GM20431 (cell line): Measurements from ENCODE around the gene PLCB1.

ENCODE experiments used
- in situ Hi-C: fragments of 300-500 bp; cut with MseI, MboI; formaldehyde crosslinking; loops from one replicate; pipeline ENCODE4 v1.15.0; 2020; ENCODE audit warnings: low sequenced_read_pairs; ENCODE audit not compliant: unreplicated experiment

PLCB1 gene

DNA sequence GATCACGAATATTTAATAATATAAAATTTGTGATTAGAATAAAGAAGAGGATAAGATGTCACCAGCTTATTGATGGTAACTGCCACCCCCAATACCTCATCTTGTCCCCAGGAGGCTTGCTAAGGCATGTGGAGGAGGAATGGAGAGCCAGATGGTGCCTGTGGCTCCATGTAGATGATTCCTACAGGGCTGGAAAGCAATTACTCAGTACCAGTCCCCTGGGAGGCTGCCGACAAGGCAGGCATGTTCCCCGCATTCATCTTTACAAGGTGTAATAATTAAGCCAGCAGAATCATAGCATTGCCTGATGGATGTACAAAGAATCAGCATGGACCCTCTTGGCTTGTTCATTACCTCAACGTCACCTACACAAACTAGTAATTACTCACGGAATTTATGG, 155.3 kb downstream of the PLCB1 start:
- in situ Hi-C loops: no loop called here

DNA sequence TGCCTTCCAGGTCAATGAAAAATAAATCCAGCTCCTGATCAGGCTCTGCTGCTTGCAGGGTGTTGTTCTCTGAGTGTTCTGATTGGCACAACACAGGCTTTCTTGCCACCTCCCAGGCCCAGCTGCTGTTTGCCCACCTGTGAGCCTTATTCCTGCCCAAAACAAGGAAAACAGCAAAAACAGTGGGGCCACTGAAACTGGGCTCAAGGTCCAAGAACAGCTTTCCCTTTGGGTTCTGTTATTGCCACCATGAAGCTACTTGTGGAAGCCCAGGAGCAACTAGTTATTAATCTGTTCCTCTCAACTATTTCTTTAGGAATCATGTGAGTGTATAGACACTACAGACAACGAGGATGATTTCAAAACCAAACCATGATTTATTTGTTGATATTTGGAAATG, 159.1 kb downstream of the PLCB1 start:
- in situ Hi-C loops: no loop called here

DNA sequence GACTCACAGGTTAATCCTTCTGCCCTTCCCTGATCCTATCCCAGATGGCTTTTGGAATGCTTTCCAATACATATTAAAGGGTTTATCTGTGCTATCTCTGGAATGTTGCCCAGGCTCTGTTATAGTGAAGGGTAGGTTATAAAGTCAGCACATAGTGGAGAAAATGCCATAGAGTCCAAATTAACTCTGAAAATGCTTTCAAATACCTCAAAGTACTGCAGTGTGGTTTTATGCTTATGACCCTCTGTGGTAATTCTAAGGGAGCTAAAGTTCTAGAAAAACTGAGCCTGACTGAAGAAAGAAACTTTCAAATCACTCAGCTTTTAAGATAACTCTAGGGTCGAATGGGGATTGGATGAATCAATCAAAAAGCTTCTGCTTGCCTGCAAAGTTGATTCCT, 159.8 kb downstream of the PLCB1 start:
- in situ Hi-C loops: no loop called here

DNA sequence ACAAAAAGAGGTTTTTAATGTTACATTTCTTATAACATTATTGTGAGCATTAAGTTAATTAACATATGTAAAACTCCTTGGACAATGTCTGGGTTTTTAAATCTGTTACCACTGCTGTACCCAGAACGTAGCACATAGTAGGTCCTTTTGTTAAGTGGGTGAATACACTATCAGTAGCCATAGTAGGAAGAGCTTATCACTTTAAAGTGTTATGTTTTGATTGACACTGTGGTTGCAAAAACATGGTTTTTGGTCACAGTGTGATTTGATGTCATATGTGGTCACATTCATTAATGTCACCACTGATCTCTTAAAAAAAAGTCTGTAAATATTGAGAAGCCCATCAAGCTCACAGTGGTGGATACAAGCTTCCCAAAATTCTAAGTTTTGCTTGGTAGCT, 160.7 kb downstream of the PLCB1 start:
- in situ Hi-C loops: no loop called here

DNA sequence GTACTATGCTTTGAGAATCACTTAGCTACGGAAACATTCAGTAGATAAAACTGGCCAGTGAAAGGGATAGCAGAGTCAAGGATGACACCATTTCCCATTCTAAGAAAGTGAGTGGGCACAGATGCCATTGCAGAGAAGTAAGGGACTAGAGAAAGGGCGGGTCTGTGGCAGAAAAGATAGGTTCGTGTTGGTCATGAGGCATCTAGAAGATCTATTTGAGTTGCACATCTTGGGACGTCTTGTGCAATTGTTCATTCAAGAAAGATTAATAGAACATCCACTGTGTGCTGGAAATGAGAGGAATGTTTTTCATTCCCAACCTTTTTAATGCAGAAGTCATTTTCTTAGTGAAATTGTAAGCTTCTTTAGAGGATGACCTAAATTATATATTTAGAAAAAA, 161.7 kb downstream of the PLCB1 start:
- in situ Hi-C loops: no loop called here

DNA sequence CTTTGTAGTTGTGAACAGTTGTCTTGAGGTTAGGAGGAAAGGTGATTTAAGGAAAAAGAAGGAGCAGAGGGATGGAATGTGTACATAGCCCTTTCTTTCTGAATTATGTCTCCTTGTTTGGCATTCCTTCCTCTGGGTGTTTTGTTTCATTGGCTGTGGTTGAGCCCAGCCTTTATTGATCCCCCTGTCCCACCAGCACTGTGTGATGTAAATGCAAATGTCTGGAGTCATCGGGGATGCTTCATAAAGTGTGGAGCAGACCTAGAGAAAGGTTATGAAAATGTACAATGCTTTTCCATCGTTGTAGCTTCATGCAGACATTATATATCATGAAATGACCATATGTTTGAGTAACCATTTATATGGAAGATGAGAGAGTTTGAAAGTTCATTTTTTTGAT, 164.5 kb downstream of the PLCB1 start:
- in situ Hi-C loops: no loop called here

DNA sequence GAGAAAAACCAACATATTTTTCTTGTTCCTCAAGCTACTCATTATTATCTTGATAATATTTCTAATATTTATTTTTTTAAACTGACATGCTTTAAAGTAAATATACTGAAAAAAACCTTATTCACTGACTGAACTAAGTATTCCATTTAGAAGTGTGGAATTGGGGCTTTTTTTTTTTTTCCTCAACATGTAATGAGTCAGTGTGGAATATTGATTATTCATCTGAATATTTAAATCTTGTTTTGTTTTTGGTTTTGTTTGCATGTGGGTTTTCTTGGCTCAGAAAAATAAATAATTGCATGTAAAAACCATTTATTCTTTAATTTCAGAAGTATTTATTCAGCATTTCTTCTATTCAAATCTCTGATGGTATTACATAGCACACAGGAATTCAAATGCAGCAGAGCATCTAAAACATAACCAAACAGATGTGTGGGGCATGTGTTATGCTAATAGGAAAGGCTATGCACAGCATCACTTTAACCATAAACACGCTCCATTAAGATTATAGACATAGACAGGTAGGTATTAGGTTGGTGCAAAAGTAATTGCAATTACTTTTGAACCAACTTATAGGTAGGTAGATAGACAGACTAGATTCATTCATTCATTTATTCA, 166.5 kb downstream of the PLCB1 start:
- in situ Hi-C loops: no loop called here

DNA sequence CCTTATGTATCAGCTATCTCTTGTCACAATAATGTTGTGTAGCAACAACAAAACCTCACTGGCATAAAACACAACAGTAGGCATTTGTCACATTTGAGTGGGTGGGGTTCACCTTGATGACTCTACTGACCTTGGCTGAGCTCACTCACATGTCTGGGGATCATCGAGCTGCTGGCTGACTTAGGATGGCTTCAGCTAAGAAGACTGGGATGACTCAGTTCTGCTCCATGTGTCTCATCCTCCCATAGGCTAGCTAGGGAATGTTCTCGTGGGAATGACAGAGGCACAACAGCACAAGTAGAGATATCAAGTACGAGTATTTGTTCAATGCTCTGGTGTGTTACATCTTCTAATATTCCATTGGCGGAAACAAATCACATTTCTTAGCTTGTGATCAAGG, 167.9 kb downstream of the PLCB1 start:
- in situ Hi-C loops: loop anchor here (25.0 kb wide), 1 partner anchor 163 kb away; the partner anchor contains the start of gene PLCB1

DNA sequence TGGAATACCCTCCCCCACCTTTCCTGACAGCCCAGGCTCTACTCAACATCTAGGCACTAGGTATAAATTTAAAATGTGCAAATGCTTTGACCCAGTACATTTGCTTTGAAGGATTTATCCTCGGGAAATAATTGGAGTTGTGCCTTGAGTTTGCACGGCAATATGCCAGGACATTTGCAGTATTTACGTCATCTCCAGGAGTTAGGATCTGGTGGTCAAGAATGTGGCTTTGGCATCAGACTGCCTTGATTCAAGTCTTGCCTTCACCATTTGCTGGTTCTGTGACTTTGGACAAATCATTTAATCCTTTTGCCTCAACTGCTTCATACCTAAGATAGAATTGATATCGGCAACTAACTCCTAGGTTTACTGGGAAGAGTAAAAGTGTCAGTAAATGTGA, 169.6 kb downstream of the PLCB1 start:
- in situ Hi-C loops: loop anchor here (25.0 kb wide), 1 partner anchor 164 kb away; the partner anchor contains the start of gene PLCB1

DNA sequence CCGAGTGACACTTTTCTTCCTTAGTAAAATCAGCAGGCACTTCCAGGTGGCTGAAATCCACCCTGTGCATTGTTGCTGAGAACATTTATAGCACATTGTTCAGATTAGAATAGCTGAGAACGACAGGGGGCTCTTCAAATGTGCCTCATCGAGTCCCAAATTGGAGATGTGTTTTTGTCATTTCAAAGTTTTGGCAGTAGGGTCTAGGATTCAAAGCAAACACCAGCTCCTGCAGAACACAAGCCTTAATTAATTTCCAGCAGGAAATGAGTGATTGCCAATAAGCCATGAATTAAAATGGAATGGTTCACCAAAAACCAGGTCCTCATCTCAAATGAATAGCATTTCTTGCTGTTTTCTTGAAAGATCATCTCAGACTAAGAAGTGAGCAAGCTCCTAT, 171.6 kb downstream of the PLCB1 start:
- in situ Hi-C loops: loop anchor here (25.0 kb wide), 1 partner anchor 166 kb away; the partner anchor contains the start of gene PLCB1

DNA sequence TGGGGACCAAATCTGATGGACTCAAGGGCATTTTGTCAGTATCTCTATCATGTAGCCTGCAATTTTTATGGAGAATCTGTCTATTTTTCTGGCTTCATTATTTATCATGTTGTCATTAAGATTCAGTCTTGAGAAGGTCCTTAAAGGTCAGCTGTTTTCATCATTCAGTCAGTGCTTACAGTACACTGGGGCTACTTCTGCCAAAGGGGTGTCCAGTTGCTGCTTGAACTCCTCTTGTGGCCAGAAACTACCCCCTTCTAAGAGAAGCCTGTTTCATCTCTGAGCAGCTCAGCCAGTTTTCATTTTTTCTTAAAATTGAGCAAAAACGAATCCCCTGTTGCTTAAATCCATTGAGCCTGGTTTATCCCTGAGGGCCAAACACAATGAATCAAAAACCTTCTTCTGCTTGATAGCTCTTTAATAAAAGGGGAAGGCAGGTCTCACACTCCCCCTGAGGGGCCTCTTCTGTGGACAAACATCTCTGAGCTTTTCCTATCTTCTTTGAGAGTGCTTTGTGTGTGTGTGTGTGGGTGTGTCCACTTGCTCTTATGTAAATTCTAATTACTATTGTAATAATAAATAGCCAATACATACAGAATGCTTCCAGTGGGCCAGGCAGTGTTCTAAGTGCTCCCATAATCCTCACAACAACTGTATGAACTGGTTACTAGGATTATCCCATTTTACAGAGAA, 172.2 kb downstream of the PLCB1 start:
- in situ Hi-C loops: loop anchor here (25.0 kb wide), 1 partner anchor 167 kb away; the partner anchor contains the start of gene PLCB1

DNA sequence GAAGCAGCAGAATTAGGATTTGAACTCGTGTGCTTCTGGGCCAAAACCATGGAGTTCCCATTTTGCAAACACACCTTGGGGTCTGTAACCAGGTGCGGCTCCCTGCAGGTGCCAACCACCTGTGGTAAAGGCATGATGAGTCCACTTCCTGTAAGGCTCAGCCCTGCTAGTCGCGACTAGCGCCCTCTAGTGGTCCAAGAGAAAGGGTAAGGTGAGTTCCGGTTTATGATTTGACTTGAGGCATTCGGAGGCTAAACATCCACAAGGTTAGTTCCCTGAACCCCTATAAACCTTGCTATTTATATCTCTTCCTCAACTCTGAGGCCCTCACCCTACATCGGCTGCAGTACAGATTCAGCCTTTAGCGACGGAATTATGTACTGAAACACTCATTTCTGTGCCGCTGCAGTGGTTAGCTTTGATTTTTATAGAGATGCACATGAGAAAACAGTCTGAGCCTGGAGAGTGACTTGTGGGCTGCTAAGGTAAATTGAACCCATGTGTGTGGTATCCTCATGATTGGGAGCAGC, 173.4 kb downstream of the PLCB1 start:
- in situ Hi-C loops: loop anchor here (25.0 kb wide), 1 partner anchor 168 kb away; the partner anchor contains the start of gene PLCB1

DNA sequence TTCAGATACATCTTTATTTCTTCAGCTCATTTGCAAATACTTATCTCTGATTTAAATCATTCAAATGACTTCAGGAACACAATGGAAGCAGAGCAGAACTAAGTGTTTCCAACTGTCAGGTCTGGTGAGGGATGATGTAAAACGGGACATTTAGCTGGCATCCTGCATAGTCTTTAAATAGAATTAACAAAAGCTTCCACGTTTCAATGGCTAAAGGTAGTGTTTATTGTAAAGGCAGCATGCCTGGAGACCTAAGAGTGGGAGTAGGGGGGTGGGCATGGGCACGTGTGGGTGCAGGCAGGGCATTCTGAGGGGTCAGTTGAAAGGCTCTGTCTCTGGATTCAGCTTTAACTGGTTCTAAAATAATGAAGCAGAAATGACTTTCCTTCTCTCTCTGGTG, 174.9 kb downstream of the PLCB1 start:
- in situ Hi-C loops: loop anchor here (25.0 kb wide), 1 partner anchor 170 kb away; the partner anchor contains the start of gene PLCB1

DNA sequence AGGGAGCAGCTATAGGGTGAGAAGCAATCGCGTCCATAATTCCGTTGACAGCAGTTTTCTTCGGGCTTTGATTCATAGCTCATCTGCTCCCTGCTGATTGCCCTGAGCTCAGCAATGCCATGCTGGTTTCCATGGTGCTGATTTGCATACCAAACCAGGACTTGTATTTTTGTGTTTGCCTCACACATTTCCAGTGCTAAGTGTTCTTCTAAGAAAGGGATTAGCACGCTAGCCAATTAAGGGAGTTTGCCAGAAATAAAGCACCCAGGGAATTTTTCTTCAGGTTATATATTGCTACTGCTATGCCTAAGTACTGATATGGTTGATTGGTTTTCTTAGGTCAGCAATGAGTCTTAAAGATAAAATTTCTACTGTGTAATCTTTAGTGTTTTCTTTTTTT, 177.6 kb downstream of the PLCB1 start:
- in situ Hi-C loops: loop anchor here (25.0 kb wide), 1 partner anchor 172 kb away; the partner anchor contains the start of gene PLCB1

DNA sequence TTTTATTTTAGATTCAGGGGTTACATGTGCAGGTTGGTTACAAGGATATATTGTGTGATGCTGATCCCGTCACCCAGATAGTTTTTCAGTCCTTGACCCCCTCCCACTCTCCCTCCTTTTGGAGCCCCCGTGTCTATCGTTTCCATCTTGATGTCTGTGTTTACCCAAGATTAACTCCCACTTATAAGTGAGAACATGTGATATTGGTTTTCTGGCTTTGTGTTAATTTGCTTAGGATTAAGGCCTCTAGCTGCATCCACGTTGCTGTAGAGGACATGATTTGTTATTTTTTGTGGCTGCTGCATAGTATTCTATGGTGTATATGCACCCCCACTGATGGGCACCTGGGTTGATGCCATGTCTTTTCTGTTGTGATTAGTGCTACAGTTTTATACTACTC, 178.6 kb downstream of the PLCB1 start:
- in situ Hi-C loops: loop anchor here (25.0 kb wide), 1 partner anchor 173 kb away; the partner anchor contains the start of gene PLCB1

DNA sequence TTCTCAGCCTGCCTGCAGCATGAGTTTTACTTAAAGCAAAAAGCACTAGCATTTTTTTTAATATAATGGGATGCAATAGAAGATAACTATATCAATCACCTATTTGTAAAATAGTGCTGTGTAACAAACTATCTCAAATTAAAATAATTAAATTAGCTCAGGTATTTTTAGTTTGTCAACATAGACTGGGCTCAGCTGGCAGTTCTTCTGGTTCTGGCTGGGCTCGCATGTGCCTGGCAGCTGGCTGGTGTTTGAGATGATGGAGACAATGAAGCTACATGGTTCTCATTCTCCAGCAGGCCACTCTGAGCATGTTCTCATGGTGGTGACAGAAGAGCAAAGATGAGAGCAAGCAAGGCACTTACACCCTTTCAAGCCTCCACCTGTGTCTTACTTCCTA, 181.0 kb downstream of the PLCB1 start:
- in situ Hi-C loops: loop anchor here (25.0 kb wide), 1 partner anchor 176 kb away; the partner anchor contains the start of gene PLCB1

DNA sequence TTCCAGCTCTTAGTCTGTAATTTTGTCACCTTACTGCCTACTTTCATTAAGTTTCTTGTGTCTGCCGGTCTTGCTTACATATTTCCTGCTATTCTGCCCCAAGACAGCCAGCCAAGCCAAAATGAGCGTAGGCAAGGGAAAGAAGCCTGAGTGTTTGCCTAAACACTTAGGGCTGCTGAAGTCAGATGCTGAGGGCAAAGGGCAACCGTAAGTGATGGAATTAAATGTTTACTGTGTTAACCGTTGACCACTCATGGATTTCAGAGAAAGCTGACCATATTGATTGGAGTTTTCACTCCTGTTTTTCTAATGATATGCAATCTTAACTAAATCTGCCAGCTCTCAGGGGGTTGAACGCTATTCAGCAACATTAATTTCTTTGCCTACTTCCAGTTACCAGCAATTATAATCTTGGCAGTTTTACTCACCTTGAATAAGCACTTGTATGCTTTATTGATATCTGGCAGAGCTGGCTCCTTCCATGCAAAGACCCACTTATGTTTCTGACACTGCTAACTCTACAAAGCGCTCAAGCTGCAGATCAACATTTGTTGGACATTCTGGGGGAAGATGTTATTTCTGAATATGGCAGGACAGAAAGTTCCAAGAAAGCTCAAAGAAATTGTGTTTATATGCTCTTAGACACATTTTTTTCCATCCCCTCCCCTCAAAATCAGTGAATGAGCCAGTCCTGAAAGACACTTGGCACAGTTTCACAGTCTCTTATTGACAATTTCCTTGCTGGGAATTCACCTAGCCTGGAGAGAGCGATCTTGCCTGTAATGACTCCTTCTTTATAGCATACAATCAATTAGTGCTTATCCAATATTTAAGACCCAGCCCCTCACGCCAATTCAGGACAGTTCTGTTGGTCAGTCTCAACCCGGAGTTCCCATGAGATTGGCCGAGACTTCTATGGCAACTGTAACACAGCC, 183.8 kb downstream of the PLCB1 start:
- in situ Hi-C loops: loop anchor here (25.0 kb wide), 1 partner anchor 179 kb away; the partner anchor contains the start of gene PLCB1

DNA sequence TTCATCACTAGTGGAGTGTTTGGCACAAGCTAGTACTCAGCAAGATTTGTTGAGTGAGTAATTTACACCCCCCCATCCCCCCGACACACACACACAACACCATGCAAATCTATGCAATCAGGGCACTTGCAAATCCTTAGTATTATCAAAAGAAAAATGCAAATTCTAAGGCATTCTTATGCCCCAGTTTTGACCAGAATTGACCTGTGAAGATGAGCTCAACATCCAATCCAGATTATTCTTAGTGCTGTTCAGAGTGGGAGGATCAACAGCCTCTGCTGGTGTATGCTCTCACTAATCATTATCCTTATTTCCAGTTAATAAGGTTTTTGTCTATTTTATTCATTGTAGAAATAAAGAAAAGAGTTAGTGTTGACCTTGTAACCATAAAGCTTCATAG, 185.4 kb downstream of the PLCB1 start:
- in situ Hi-C loops: loop anchor here (25.0 kb wide), 1 partner anchor 180 kb away; the partner anchor contains the start of gene PLCB1

DNA sequence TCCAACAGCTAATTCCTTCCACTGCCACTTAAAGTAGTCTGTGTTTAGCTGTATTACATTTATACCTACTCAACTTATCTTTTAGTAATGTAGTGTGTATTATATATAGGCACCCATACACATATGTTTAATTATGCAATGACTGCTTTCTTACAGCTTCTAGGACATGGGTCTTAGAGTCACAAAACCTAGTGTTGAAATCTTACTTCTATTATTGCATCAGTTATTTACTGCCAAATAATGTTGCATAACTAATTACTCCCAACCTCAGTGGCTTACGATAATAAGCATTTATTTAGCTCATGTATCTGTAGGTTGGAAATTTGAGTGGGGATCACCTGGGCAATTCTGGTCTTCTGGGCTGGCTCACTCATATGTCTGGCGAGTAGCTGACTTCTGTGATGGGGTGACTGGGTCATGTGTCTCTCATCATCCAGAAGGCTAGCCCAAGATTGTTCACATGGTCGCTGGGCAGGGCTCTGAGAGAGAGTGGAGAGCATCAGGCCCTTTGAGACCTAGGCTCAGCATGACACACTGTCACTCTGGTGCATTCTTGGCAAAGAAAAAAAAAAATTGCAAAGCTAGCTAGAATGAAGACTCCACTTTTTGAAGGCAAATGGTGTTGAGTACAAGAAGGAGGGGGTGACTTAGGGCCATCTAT, 187.0 kb downstream of the PLCB1 start:
- in situ Hi-C loops: loop anchor here (25.0 kb wide), 1 partner anchor 182 kb away; the partner anchor contains the start of gene PLCB1
